A673 (cell line): Measurements from ENCODE around the gene DNAJC4. TPM values are rescaled to one million over a fixed set of nuclear protein-coding genes. Genes with fewer than 3 reads are reported as not detected.

Experiments
- BruUV-seq: library from RNA; stranded (reverse); fragments of 400-500 nt; replicated peaks from 2 replicates; lab custom pipeline; 2021; lab: Mats Ljungman, UMichigan
- CTCF ChIA-PET: fragments of 300-600 bp; sonication (Branson Sonifier 250); formaldehyde crosslinking; loops from one replicate; lab custom pipeline; 2022; ENCODE audit warnings: antibody characterized with exemption; lab: Charles Lee
- POLR2A ChIA-PET: fragments of 300-600 bp; sonication (Branson Sonifier 250); formaldehyde crosslinking; loops from one replicate; lab custom pipeline; 2022; ENCODE audit warnings: antibody characterized with exemption; ENCODE audit not compliant: low non-redundant PET; lab: Charles Lee
- DNase-seq: peaks from one replicate; pipeline ENCODE4 v3.0.0-alpha.2; 2015; ENCODE audit warnings: low spot score
- H3K27ac ChIP-seq: fragments of 200-600 bp; sonication (generic); 2 replicates; pipeline ENCODE4 v1.5.1; 2016; ENCODE audit warnings: mixed run types, low read depth, mild to moderate bottlenecking, mixed read lengths, antibody characterized with exemption, low read length; ENCODE audit not compliant: poor library complexity, severe bottlenecking
- H3K27me3 ChIP-seq: fragments of 200-600 bp; sonication (generic); replicated peaks from 2 replicates; pipeline ENCODE4 v1.6.1; 2017; ENCODE audit warnings: mixed run types, low read depth, mild to moderate bottlenecking, mixed read lengths, antibody characterized with exemption, low read length; ENCODE audit not compliant: insufficient read depth, poor library complexity
- H3K36me3 ChIP-seq: fragments of 200-600 bp; sonication (generic); 2 replicates; pipeline ENCODE4 v1.6.1; 2016; ENCODE audit warnings: mixed run types, mild to moderate bottlenecking, mixed read lengths, antibody characterized with exemption, low read length; ENCODE audit not compliant: insufficient read depth, poor library complexity, severe bottlenecking
- H3K4me1 ChIP-seq: fragments of 200-600 bp; sonication (generic); 2 replicates; pipeline ENCODE4 v1.6.1; 2017; ENCODE audit warnings: mixed run types, mild to moderate bottlenecking, mixed read lengths, antibody characterized with exemption, low read length; ENCODE audit not compliant: insufficient read depth, poor library complexity, severe bottlenecking
- H3K4me3 ChIP-seq: fragments of 200-600 bp; sonication (generic); 2 replicates; pipeline ENCODE4 v1.5.1; 2016; ENCODE audit warnings: low read depth, mixed run types, mild to moderate bottlenecking, mixed read lengths, low read length; ENCODE audit not compliant: poor library complexity, severe bottlenecking
- H3K9me3 ChIP-seq: fragments of 200-600 bp; sonication (generic); 2 replicates; pipeline ENCODE4 v1.6.1; 2016; ENCODE audit warnings: mixed run types, low read depth, mild to moderate bottlenecking, mixed read lengths, antibody characterized with exemption, low read length; ENCODE audit not compliant: poor library complexity, severe bottlenecking
- EZH2 ChIP-seq: fragments of 200-600 bp; sonication (generic); IDR thresholded peaks from 2 replicates; pipeline ENCODE4 v1.6.1; 2017; ENCODE audit warnings: borderline replicate concordance, low read depth, mild to moderate bottlenecking, mixed read lengths, antibody characterized with exemption, low read length; ENCODE audit not compliant: poor library complexity, severe bottlenecking
- intact Hi-C: fragments of 100-400 bp; cut with micrococcal nuclease; formaldehyde crosslinking; loops from one replicate; pipeline ENCODE4 v1.10.0; 2022; ENCODE audit not compliant: unreplicated experiment
- total RNA-seq: library from RNA; stranded (reverse); gene quantifications from 2 replicates; pipeline ENCODE4 v1.2.3, GENCODE V29; 2021
- TF ChIP-seq, protein P1 (sequence below): fragments of 300-800, 200-600 bp; sonication (generic); conservative IDR thresholded peaks from 2 replicates; pipeline ENCODE4 v1.5.1; 2017; ENCODE audit warnings: low read depth, mild to moderate bottlenecking, antibody characterized with exemption, low read length, moderate library complexity, mixed read lengths

The DNAJC4 gene
- total RNA-seq, 1 experiment from 2014 or later, result 20.2 TPM

DNA sequence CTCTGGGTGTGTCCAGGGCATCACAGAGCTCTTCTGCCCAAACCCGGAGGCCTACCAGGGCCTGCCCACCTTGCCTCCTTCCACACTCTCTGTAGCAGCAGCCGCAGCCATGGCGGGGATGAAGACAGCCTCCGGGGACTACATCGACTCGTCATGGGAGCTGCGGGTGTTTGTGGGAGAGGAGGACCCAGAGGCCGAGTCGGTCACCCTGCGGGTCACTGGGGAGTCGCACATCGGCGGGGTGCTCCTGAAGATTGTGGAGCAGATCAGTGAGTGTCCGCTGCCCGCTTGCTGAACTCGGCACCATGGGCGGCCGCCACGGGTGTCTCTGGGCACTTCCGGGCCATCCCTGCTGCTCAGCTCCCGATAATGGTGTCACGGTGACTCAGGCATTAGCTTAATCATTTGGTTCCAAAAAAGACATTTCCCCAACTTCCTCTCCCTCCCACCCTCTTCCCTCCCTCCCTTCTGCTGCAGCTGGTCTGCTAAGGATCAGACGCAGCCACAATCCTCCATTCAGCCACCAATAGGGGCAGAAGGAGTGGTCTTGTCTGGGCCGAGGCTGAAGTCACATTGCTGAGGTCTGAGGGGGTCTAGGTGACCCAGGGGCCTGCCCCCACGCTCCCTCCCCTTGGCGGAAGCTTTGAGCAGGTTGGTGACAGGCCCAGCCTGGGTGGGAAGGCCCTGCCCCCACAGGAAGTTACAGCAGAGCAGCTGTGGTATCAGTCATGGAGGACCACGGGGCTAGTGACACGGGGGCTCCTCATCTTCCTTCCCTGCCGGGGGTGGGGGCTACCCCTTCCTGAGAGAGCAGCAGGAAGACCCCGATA is 22.9 kb upstream of the DNAJC4 start:
- Histone ChIP-seq H3K27me3 (no peaks in the 10 kb centered on the region), H3K36me3 (peaks cover 37% of the 10 kb centered on the region), H3K4me1 (peaks cover 63% of the 10 kb centered on the region), H3K27ac (peak overlapping the region; percentile 93), H3K9me3 (no peaks in the 10 kb centered on the region), H3K4me3 (peak overlapping the region; percentile 40)
- DNase-seq, result peak; percentile 98
- intact Hi-C loops, result loop anchor here (5.0 kb wide), 1 partner anchor 40 kb away; the partner anchor contains the start of gene PPP1R14B
- TF ChIP-seq, protein P1, sequence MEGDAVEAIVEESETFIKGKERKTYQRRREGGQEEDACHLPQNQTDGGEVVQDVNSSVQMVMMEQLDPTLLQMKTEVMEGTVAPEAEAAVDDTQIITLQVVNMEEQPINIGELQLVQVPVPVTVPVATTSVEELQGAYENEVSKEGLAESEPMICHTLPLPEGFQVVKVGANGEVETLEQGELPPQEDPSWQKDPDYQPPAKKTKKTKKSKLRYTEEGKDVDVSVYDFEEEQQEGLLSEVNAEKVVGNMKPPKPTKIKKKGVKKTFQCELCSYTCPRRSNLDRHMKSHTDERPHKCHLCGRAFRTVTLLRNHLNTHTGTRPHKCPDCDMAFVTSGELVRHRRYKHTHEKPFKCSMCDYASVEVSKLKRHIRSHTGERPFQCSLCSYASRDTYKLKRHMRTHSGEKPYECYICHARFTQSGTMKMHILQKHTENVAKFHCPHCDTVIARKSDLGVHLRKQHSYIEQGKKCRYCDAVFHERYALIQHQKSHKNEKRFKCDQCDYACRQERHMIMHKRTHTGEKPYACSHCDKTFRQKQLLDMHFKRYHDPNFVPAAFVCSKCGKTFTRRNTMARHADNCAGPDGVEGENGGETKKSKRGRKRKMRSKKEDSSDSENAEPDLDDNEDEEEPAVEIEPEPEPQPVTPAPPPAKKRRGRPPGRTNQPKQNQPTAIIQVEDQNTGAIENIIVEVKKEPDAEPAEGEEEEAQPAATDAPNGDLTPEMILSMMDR, result no peak
- no peak for TF ChIP-seq EZH2
- CTCF ChIA-PET, result interaction anchor here (0.5 to 4.6 kb wide), 8 partner anchors 20 to 242 kb away, joined by 3 to 33 read pairs (median 5); partner anchors contain the start of genes CATSPERZ, DNAJC4 and ESRRA
- POLR2A ChIA-PET, result interaction anchor here (0.6 to 1.8 kb wide), 2 partner anchors 22 to 89 kb away, joined by 4 to 5 read pairs; partner anchors contain the start of gene STIP1
- BruUV-seq, result no TSS peak

DNA sequence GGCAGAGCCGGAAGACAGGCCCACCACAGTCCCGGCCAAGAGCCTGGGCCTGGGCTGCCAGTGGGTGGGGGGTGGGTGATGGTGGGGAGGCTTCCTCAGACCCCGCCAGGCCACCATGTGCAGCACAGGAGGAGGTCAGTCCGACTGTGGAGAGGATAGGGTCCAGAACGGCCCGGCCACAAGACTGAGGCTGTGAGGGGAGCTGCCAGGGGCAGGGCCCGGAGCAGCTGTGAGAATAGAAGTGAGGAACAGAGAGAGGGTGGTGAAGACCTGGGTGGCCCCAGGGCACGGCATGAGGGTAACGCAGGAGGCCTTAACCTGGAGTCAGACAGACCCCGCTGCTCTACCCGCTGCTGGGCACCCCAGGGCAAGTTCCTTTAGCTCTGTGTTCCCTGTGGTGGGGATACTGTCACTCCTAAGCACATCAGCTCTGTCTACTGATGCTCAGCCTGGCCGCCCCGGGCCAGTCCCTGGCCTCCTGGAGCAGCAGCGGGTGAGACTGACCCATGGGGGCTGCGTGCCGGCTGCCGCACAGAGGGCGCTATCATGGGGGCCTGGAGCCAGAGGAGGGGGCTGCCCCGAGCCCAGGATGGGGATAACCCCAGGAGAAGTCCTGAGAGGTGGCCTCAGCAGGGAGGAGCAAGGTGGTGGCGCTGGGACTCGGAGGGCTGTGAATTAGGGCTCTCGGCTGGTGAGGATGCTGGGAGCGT is 22.1 kb upstream of the DNAJC4 start:
- intact Hi-C loops, result loop anchor here (5.0 kb wide), 1 partner anchor 39 kb away; the partner anchor contains the start of gene PPP1R14B
- peaks cover 63% of the 10 kb centered on the region for H3K4me1 ChIP-seq
- no peaks in the 10 kb centered on the region for H3K27me3 ChIP-seq
- peak overlapping the region; percentile 40 for H3K4me3 ChIP-seq
- ChIA-PET CTCF (interaction anchor here (0.6 to 4.6 kb wide), 4 partner anchors 22 to 97 kb away, joined by 3 to 33 read pairs (median 8); partner anchors contain the start of genes CATSPERZ, DNAJC4 and ESRRA), POLR2A (interaction anchor here (0.6 to 1.8 kb wide), 2 partner anchors 22 to 90 kb away, joined by 4 to 5 read pairs; partner anchors contain the start of gene STIP1)
- no peak for DNase-seq
- no peaks in the 10 kb centered on the region for H3K9me3 ChIP-seq
- H3K27ac ChIP-seq, result peak overlapping the region; percentile 93
- TF ChIP-seq, protein P1, result no peak
- TF ChIP-seq EZH2, result no peak
- BruUV-seq, result no TSS peak
- peaks cover 30% of the 10 kb centered on the region for H3K36me3 ChIP-seq
